Activated B cell treated with CpG ODN at 0.5 μM for 24 hours (primary cell): Measurements from ENCODE around the gene QRICH1. TPM values are rescaled to one million over a fixed set of nuclear protein-coding genes. Genes with fewer than 3 reads are reported as not detected.
A peak's percentile ranks its signal among the peaks of the same experiment; 100 is the strongest.

ENCODE experiments used
- ATAC-seq: fragments of 200-7000 bp; cut with Tn5 transposase; one replicate; pipeline ENCODE4 v1.10.0; 2021; ENCODE audit warnings: low read depth, mild to moderate bottlenecking, moderate library complexity
- CTCF ChIA-PET: fragments of 350-600 bp; sonication (Branson Sonifier 250); formaldehyde crosslinking; loops from one replicate; lab custom pipeline; 2021; ENCODE audit warnings: antibody characterized with exemption; lab: Charles Lee
- POLR2A ChIA-PET: fragments of 350-600 bp; sonication (Branson Sonifier 250); formaldehyde crosslinking; loops from one replicate; lab custom pipeline; 2021; ENCODE audit warnings: antibody characterized with exemption; lab: Charles Lee
- DNase-seq: peaks from one replicate; pipeline ENCODE4 v3.0.0; 2022
- H3K27ac Mint-ChIP-seq: one replicate; pipeline ENCODE4 v1.8.0; 2020; ENCODE audit warnings: mixed read lengths
- H3K27me3 Mint-ChIP-seq: one replicate; pipeline ENCODE4 v1.8.0; 2021; ENCODE audit warnings: mixed read lengths
- H3K36me3 Mint-ChIP-seq: one replicate; pipeline ENCODE4 v1.8.0; 2021; ENCODE audit warnings: low read depth, mixed read lengths
- H3K4me1 Mint-ChIP-seq: one replicate; pipeline ENCODE4 v1.8.0; 2021; ENCODE audit warnings: mixed read lengths
- H3K4me3 Mint-ChIP-seq: one replicate; pipeline ENCODE4 v1.8.0; 2020; ENCODE audit warnings: mild to moderate bottlenecking, mixed read lengths
- H3K9me3 Mint-ChIP-seq: one replicate; pipeline ENCODE4 v1.8.0; 2020; ENCODE audit warnings: mixed read lengths
- CTCF ChIP-seq: fragments of 200-600 bp; IDR thresholded peaks from one replicate; pipeline ENCODE4 v1.8.0; 2022; ENCODE audit warnings: antibody characterized with exemption, mild to moderate bottlenecking
- intact Hi-C: fragments of 100-400 bp; cut with micrococcal nuclease; formaldehyde crosslinking; loops from one replicate; pipeline ENCODE4 v1.15.1; 2024
- total RNA-seq: library from RNA; stranded (reverse); gene quantifications from 2 replicates; pipeline ENCODE4 v1.2.3, GENCODE V29; 2022

Gene QRICH1
- total RNA-seq, 1 donor from 2014 or later: 155 TPM

DNA sequence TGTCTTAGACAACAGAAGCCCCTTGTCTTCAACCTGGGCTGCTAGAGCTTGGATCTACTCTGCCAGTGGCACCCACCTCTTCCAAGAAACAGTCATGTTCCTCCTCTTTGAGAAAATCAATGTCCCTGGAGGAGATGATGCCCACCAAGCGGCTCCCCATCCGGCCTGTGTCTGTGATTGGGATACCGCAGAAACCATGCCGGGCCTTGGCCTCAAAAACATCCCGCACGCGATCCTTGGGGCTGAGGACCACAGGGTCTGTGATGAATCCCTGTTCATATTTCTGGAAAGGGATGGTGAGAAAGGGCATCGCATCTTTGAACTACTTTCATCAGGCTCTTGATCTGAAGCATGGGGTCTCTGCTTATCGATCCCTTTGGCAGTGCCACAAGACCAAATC, 66.2 kb downstream of the QRICH1 start:
- TF ChIP-seq CTCF: no peak
- POLR2A ChIA-PET: interaction anchor here (1.1 to 14.9 kb wide), 5 partner anchors 9 to 108 kb away, joined by 4 to 372 read pairs (median 5); partner anchors contain the start of genes ARIH2, DALRD3, P4HTM and WDR6
- intact Hi-C loops: loop anchor here (2.0 to 10.0 kb wide), 2 partner anchors 67 to 1267 kb away; partner anchors contain the start of genes HYAL3, IFRD2, NAA80 and QRICH1
- DNase-seq (no peak), ATAC-seq (no peak)
- Mint-ChIP-seq H3K9me3 (no peaks in the 10 kb centered on the region), H3K36me3 (peaks cover 85% of the 10 kb centered on the region), H3K4me3 (no peak overlapping the region), H3K4me1 (peaks cover 61% of the 10 kb centered on the region), H3K27me3 (no peaks in the 10 kb centered on the region), H3K27ac (no peak overlapping the region)
- CTCF ChIA-PET: no interaction called here

DNA sequence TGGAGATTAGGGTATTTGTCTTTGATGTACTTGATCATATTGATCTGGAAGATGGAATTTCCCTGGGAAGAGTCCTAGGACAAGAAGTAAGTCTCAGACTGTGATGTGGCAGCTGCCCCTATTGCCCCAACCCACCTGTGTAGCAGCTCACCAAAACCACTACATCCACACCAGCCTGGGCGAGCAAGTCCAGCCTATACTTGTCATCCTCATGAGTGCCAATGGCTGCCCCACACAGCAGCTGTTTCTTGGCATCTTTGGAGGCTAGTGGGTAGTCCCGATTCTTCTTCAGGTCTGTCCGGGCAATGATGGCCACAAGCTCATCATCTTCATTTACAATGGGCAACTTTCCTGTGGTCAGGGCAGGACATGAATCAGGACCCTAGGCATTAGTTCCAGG, 67.3 kb downstream of the QRICH1 start:
- Mint-ChIP-seq H3K36me3 (peaks cover 75% of the 10 kb centered on the region), H3K4me3 (no peak overlapping the region), H3K27ac (peak overlapping the region; percentile 88), H3K27me3 (no peaks in the 10 kb centered on the region), H3K9me3 (no peaks in the 10 kb centered on the region), H3K4me1 (peaks cover 64% of the 10 kb centered on the region)
- POLR2A ChIA-PET: interaction anchor here (0.6 to 14.9 kb wide), 6 partner anchors 8 to 145 kb away, joined by 3 to 372 read pairs (median 6); partner anchors contain the start of genes DALRD3, KLHDC8B, QRICH1 and WDR6
- ATAC-seq (no peak), DNase-seq (no peak)
- TF ChIP-seq CTCF: no peak
- CTCF ChIA-PET: no interaction called here
- intact Hi-C loops: loop anchor here (10.0 kb wide), 1 partner anchor 1268 kb away; the partner anchor contains the start of genes HYAL3, IFRD2 and NAA80

DNA sequence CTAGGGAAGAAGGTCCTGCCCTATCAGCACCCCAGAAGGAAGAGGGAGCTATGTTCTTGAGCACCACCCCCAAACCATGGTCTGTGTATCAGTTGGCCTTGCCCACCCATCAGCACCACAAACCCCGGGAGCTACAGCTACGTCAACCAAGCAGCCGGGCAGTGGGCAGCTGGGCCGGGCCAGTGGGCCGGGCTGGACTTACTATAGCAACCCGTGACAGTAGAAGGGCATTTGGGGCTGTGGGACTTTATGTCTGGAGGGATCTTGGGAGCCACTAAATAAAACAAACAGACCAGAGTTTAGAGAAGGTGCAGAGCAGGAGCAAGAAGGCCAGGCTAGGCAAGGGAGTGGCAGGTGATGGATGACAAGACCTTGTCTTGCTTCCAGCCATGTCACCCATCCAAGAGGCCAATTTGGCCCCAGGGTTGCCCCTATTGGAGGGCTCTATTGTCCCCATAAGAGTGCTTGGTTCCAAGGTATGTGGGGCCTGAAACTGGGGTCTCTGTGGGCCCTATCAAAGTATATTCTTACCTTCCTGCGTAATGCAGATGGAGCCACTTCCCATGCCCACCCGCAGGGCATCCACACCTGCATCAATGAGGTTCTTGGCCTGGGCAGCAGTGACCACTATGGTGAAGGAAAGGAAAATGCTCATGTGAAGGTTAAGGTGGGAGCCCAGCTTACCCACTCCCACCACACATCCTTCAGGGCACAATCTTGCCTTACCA, 67.9 kb downstream of the QRICH1 start:
- H3K27ac Mint-ChIP-seq: peak overlapping the region; percentile 88
- intact Hi-C loops: loop anchor here (10.0 kb wide), 1 partner anchor 1269 kb away; the partner anchor contains the start of genes HYAL3, IFRD2 and NAA80
- no peak for DNase-seq
- peak overlapping the region; percentile 59 for H3K4me3 Mint-ChIP-seq
- POLR2A ChIA-PET: interaction anchor here (0.6 to 14.9 kb wide), 8 partner anchors 8 to 321 kb away, joined by 3 to 372 read pairs (median 5); partner anchors contain the start of genes DALRD3, QRICH1 and WDR6
- no peaks in the 10 kb centered on the region for H3K27me3 Mint-ChIP-seq
- TF ChIP-seq CTCF: no peak
- peaks cover 73% of the 10 kb centered on the region for H3K36me3 Mint-ChIP-seq
- ATAC-seq: no peak
- peaks cover 66% of the 10 kb centered on the region for H3K4me1 Mint-ChIP-seq
- CTCF ChIA-PET: no interaction called here
- H3K9me3 Mint-ChIP-seq: no peaks in the 10 kb centered on the region

GRCh38 chr3:49025005-49025792, 68.7 kb downstream of the QRICH1 start:
- DNase-seq (no peak), ATAC-seq (peak; percentile 9)
- Mint-ChIP-seq H3K4me3 (peak overlapping the region; percentile 59), H3K9me3 (no peaks in the 10 kb centered on the region), H3K27me3 (no peaks in the 10 kb centered on the region), H3K36me3 (peaks cover 66% of the 10 kb centered on the region), H3K4me1 (peaks cover 68% of the 10 kb centered on the region), H3K27ac (peak overlapping the region; percentile 88)
- intact Hi-C loops: loop anchor here (10.0 kb wide), 1 partner anchor 1270 kb away; the partner anchor contains the start of genes HYAL3, IFRD2 and NAA80
- ChIA-PET POLR2A (interaction anchor here (0.6 to 14.9 kb wide), 8 partner anchors 8 to 321 kb away, joined by 3 to 372 read pairs (median 8); partner anchors contain the start of genes QRICH1 and WDR6), CTCF (no interaction called here)
- no peak for TF ChIP-seq CTCF
